Calu3 (cell line): ENCODE data around the gene DZIP1. TPM values are rescaled to one million over a fixed set of nuclear protein-coding genes. Genes with fewer than 3 reads are reported as not detected.

Source experiments
- BruUV-seq: library from RNA; stranded (reverse); fragments of 400-500 nt; replicated peaks from 2 replicates; lab custom pipeline; 2021; lab: Mats Ljungman, UMichigan
- CTCF ChIA-PET: fragments of 300-600 bp; sonication (Branson Sonifier 250); formaldehyde crosslinking; loops from one replicate; lab custom pipeline; 2022; ENCODE audit warnings: antibody characterized with exemption; lab: Charles Lee
- DNase-seq: peaks from one replicate; pipeline ENCODE4 v3.0.0; 2022
- H3K27ac Mint-ChIP-seq: one replicate; pipeline ENCODE4 v1.8.0; 2022; ENCODE audit warnings: mixed read lengths; ENCODE audit not compliant: unreplicated experiment
- H3K27me3 Mint-ChIP-seq: one replicate; pipeline ENCODE4 v1.8.0; 2022; ENCODE audit warnings: mixed read lengths; ENCODE audit not compliant: unreplicated experiment
- H3K36me3 Mint-ChIP-seq: one replicate; pipeline ENCODE4 v1.8.0; 2022; ENCODE audit warnings: mild to moderate bottlenecking, moderate library complexity, mixed read lengths; ENCODE audit not compliant: insufficient read depth, unreplicated experiment
- H3K4me1 Mint-ChIP-seq: one replicate; pipeline ENCODE4 v1.8.0; 2022; ENCODE audit warnings: mild to moderate bottlenecking, low read depth, mixed read lengths; ENCODE audit not compliant: unreplicated experiment
- H3K4me3 Mint-ChIP-seq: one replicate; pipeline ENCODE4 v1.8.0; 2022; ENCODE audit warnings: mild to moderate bottlenecking, low read depth, moderate library complexity, mixed read lengths; ENCODE audit not compliant: unreplicated experiment
- H3K9me3 Mint-ChIP-seq: one replicate; pipeline ENCODE4 v1.8.0; 2022; ENCODE audit warnings: low read depth, mixed read lengths; ENCODE audit not compliant: unreplicated experiment
- CTCF ChIP-seq: fragments of 200-600 bp; IDR thresholded peaks from one replicate; pipeline ENCODE4 v1.8.0; 2022; ENCODE audit warnings: antibody characterized with exemption; ENCODE audit not compliant: unreplicated experiment
- intact Hi-C: fragments of 100-400 bp; cut with micrococcal nuclease; formaldehyde crosslinking; loops from one replicate; pipeline ENCODE4 v1.10.0; 2022; ENCODE audit not compliant: unreplicated experiment
- total RNA-seq: library from RNA; stranded (reverse); gene quantifications from 2 replicates; pipeline ENCODE4 v1.2.3, GENCODE V29; 2022

The DZIP1 gene
- total RNA-seq, 1 experiment from 2014 or later, result 10.2 TPM

- no peaks in the 10 kb centered on the region for H3K9me3 Mint-ChIP-seq
- no peaks in the 10 kb centered on the region for H3K27me3 Mint-ChIP-seq
- H3K36me3 Mint-ChIP-seq, result peaks cover 5% of the 10 kb centered on the region
- intact Hi-C loops, result loop anchor here (1.0 to 10.0 kb wide), 3 partner anchors 38 to 361 kb away; no protein-coding TSS in a partner anchor
- no peaks in the 10 kb centered on the region for H3K4me1 Mint-ChIP-seq
- no TSS peak for BruUV-seq
- DNase-seq, result no peak
- CTCF ChIA-PET, result interaction anchor here (0.6 to 1.3 kb wide), 4 partner anchors 9 to 676 kb away, joined by 3 to 12 read pairs (median 5); no protein-coding TSS in a partner anchor
- no peak overlapping the region for H3K4me3 Mint-ChIP-seq
- no peak for TF ChIP-seq CTCF
- no peak overlapping the region for H3K27ac Mint-ChIP-seq
Observed at GRCh38 chr13:95624020-95624419, 20.5 kb downstream of the DZIP1 start.

- H3K36me3 Mint-ChIP-seq, result peaks cover 5% of the 10 kb centered on the region
- no peak overlapping the region for H3K4me3 Mint-ChIP-seq
- intact Hi-C loops, result loop anchor here (5.0 to 10.0 kb wide), 2 partner anchors 39 to 362 kb away; no protein-coding TSS in a partner anchor
- no peaks in the 10 kb centered on the region for H3K9me3 Mint-ChIP-seq
- H3K4me1 Mint-ChIP-seq, result no peaks in the 10 kb centered on the region
- no peaks in the 10 kb centered on the region for H3K27me3 Mint-ChIP-seq
- H3K27ac Mint-ChIP-seq, result no peak overlapping the region
- no TSS peak for BruUV-seq
- no peak for TF ChIP-seq CTCF
- no peak for DNase-seq
- CTCF ChIA-PET, result interaction anchor here (1.3 kb wide), 1 partner anchor 211 kb away, joined by 12 read pairs; no protein-coding TSS in a partner anchor
Observed at GRCh38 chr13:95623141-95623540, 21.4 kb downstream of the DZIP1 start.

GRCh38 chr13:95620825-95621498, 23.5 kb downstream of the DZIP1 start:
- BruUV-seq, result no TSS peak
- H3K9me3 Mint-ChIP-seq, result no peaks in the 10 kb centered on the region
- TF ChIP-seq CTCF, result no peak
- no peak for DNase-seq
- no peak overlapping the region for H3K27ac Mint-ChIP-seq
- no peaks in the 10 kb centered on the region for H3K27me3 Mint-ChIP-seq
- H3K4me3 Mint-ChIP-seq, result no peak overlapping the region
- intact Hi-C loops, result loop anchor here (5.0 to 10.0 kb wide), 2 partner anchors 41 to 364 kb away; no protein-coding TSS in a partner anchor
- CTCF ChIA-PET, result no interaction called here
- no peaks in the 10 kb centered on the region for H3K4me1 Mint-ChIP-seq
- peaks cover 5% of the 10 kb centered on the region for H3K36me3 Mint-ChIP-seq

GRCh38 chr13:95620030-95620824, 24.3 kb downstream of the DZIP1 start:
- Mint-ChIP-seq H3K4me3 (no peak overlapping the region), H3K27me3 (no peaks in the 10 kb centered on the region), H3K27ac (no peak overlapping the region), H3K4me1 (peaks cover 2% of the 10 kb centered on the region), H3K36me3 (peaks cover 5% of the 10 kb centered on the region), H3K9me3 (no peaks in the 10 kb centered on the region)
- BruUV-seq, result no TSS peak
- no peak for DNase-seq
- CTCF ChIA-PET, result interaction anchor here (1.0 kb wide), 1 partner anchor 41 kb away, joined by 4 read pairs; no protein-coding TSS in a partner anchor
- intact Hi-C loops, result loop anchor here (5.0 to 10.0 kb wide), 2 partner anchors 42 to 365 kb away; no protein-coding TSS in a partner anchor
- no peak for TF ChIP-seq CTCF
